UCSD-AML1 (cell line): Measurements from ENCODE around the gene EXOC3L2.
"Not testable (repeated sequence)": the region's sequence is repeated elsewhere in the genome, so short reads cannot be mapped to it uniquely, and the experiment has no call there.

ENCODE experiments used
- DNase-seq: peaks from one replicate; lab custom pipeline; 2025; ENCODE audit not compliant: unreplicated experiment; lab: John Stamatoyannopoulos, UW

The EXOC3L2 gene

GRCh38 chr19:45245334-45245787 is at the start of gene EXOC3L2:
TSS of gene EXOC3L2 (minus strand) at chr19:45245407. CDS start at chr19:45239045, 6,362 bp downstream.
- DNase-seq, result peak; percentile 77

DNA sequence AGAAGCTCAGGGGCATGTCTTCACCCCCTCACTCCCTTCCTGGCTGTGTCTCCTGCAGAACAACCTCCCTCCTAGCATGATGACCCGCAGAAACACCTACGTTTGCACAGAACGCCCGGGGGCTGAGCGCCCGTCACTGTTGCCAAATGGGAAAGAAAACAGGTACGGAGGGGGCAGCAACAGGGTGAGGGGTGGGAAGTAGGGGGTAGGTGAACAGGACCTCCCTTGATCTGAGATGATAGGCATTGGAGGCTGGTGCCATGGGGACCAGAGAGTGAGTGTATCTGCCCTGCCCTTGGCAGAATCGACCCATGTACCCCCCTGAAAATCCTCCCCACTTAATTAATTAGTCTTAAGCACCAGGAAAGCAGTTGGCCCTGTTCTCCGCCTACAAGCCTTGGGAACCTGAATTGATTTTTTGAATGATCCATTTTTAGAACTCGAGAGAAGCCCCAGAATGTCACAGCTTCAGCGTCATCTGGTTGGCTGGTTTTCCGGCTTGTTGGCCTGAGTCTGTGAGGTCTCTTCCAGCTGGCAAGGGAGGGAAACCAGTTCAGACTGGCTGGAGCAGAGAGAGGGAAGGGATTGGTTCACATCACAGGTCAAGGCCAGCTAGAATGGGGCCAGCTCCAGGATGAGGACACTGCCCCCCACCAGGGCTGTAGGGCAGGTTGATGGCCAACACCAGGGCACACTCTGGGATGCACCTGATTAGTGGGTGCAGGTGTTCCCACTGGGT is 49.3 kb upstream of the EXOC3L2 start:
- DNase-seq, result no peak

- no peak for DNase-seq
Measured at GRCh38 chr19:45293682-45294081, 48.5 kb upstream of the EXOC3L2 start.

GRCh38 chr19:45291834-45292233 is 46.6 kb upstream of the EXOC3L2 start:
- no peak for DNase-seq

DNA sequence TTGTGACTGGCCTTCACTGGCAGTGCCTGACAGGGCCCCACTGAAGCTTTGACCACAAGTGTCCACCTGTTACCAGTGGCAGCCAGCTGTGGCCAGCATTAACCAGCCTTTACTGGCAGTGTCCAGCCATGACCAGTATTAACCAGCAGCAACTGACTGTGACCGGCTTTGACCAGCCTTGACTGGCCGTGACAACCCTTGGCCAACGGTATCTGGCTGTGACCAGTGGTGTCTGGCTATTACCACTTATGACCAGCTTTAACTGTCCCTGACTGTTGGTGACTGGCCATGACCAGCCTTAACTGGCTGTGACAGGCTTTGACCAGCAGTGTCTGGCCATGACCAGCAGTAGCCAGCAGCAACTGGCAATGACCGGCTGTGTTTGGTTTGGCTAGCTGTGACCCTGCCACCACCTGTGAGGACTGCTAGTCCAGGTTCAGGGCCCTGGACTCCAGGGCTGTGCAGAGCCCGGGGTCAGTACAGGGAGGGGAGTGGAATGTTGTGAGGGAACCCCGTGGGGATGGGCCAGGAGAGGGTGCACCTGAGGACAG is 45.2 kb upstream of the EXOC3L2 start:
- DNase-seq, result no peak

DNA sequence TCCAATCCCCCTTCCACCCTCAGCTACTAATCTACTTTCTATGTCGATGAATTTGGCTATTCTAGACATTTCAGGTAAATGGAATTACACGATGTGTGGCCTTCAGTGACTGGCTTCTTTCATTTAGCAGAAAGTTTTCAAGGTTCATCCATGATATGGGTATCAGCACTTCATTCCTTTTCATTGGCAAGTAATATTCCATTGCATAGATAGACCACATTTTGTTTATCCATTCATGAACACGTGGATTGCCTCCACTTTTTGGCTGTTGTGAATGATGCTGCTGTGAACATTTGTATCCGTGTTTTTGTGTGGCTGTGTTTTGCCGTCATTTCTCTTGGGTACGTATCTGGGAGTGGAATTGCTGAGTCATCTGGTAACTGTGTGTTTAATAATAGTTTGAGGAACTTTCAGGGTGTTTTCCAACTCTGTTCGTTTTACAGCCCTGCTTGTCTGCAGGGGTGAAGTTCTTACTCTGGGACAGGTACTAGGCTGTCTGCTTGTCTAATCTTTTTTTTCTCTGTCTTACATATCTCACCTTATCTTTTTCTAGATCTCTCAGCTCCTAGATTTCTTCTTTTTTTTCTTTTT is 38.3 kb upstream of the EXOC3L2 start:
- no peak for DNase-seq

DNA sequence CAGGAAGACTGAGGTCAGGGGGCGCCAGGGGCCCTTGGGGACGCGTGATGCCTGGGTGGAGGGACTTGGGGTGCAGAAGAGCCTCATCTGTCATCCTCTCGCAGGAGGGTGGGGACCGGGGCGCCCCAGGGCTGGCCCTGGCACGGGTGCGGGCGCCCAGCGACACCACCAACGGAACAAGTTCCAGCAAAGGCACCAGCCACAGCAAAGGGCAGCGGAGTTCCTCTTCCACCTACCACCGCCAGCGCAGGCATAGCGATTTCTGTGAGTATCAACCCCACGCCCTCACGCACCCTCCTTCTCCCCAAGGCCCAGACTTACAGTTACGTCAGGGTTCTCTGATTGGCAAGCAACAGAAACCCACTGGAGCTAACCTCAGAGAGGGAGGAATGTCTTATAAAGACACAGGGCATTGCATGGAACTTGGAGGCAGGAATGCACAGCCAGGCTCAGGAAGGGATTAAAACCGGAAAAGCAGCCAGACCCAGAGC is 35.3 kb upstream of the EXOC3L2 start:
- no peak for DNase-seq

GRCh38 chr19:45279587-45280192 is 34.5 kb upstream of the EXOC3L2 start:
- DNase-seq, result no peak

- DNase-seq, result no peak
Measured at GRCh38 chr19:45278087-45278486, 32.9 kb upstream of the EXOC3L2 start.

GRCh38 chr19:45276284-45276687 is 31.1 kb upstream of the EXOC3L2 start:
- no peak for DNase-seq

DNA sequence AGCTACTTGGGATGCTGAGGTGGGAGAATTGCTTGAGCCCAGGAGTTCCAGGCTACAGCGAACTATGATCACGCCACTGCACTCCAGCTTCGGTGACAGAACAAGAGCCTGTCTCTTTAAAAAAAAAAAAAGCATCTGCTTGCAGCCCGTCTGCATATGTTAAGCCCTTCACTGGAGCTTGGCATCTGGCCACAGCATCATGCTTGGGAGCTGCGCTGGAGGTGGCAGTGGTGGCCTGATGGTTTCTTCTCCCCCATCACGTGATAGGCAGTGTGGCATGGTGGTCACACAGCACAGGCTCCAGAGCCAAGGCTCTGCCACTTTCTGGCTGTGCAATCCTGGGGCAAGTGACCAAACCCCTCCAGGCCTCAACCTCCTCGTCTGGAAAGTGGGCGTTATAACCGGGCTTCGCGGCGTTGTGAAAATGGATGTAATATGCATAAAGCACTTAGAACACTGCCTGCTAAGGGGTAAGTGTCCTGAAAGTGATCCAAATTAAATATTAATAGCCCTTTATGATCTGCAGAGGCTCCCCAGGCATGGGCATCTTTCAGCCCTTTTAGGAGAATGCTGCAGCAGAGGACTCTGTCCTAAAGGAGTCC is 30.3 kb upstream of the EXOC3L2 start:
- no peak for DNase-seq

GRCh38 chr19:45273521-45273855 is 28.3 kb upstream of the EXOC3L2 start:
- no peak for DNase-seq

GRCh38 chr19:45271735-45272108 is 26.5 kb upstream of the EXOC3L2 start:
- DNase-seq, result no peak

DNA sequence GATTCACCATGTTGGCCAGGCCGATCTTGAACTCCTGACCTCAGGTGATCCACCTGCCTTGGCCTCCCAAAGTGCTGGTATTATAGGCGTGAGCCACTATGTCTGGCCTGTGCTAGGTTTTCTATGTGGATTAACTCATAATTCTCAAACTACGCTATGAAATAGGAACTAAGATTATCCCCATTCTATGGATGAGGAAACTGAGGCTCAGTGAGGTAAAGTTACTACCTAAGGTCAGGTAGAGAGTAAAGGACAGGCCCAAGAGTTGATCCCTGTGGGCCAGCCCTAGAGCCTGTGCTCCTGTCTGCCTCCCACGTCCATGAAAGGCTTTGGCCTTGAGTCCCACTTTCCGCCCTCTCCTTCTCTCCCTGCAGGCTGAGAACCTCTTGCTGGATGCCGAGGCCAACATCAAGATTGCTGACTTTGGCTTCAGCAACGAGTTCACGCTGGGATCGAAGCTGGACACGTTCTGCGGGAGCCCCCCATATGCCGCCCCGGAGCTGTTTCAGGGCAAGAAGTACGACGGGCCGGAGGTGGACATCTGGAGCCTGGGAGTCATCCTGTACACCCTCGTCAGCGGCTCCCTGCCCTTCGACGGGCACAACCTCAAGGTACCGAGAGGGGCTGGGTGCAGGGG is 26.0 kb upstream of the EXOC3L2 start:
- DNase-seq, result no peak

- DNase-seq, result not testable (repeated sequence)
Measured at GRCh38 chr19:45269939-45270338, 24.7 kb upstream of the EXOC3L2 start.

GRCh38 chr19:45267296-45267695 is 22.1 kb upstream of the EXOC3L2 start:
- DNase-seq, result no peak

DNA sequence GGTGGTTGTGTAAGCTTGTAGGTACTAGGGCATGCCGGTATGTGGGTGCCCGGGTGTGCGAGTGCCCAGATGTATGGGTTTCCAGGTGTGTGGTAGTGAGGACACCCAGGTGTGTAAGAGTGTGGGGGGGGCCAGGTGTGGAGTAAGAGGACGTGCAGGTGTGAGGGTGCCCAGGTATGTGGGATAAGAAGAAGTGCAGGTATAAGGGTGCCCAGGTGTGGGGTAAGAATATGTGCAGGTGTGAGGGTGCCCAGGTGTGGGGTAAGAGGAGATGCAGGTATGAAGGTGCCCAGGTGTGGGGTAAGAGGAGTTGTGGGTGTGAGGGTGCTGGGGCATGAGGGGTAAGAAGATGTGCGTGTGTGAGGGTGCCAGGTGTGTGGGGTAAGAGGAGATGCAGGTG is 20.2 kb upstream of the EXOC3L2 start:
- no peak for DNase-seq

GRCh38 chr19:45264781-45265317 is 19.6 kb upstream of the EXOC3L2 start:
- no peak for DNase-seq

- no peak for DNase-seq
Measured at GRCh38 chr19:45263013-45263412, 17.8 kb upstream of the EXOC3L2 start.

DNA sequence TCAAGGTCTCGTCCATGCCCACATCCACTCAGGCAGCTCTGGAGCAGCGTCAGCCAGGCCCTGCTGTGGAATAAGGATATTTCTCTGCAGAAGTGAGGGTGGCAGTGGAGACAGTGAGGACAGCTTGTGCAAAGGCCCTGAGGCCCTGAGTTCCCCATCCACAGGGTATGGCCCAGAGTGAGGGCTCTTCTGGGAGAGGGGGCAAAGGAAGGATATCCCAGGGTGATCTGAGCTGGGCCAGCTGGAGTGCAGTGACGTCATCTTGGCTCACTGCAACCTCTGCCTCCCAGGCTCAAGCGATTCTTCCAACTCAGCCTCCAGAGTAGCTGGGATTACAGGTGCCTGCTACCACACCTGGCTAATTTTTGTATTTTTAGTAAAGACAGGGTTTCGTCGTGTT is 17.4 kb upstream of the EXOC3L2 start:
- DNase-seq, result no peak

DNA sequence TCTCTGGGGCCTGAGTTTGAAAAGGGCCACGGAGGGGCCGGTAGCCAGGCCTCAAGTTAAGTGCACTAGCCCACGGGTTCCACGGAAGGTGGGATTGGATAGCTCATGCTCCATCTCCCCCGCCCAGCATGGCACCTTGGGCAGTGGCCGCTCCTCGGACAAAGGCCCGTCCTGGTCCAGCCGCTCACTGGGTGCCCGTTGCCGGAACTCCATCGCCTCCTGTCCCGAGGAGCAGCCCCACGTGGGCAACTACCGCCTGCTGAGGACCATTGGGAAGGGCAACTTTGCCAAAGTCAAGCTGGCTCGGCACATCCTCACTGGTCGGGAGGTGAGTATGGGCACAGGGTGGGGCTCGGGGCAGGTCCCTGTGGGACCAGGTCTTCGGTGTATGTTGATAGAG is 13.7 kb upstream of the EXOC3L2 start:
- DNase-seq, result no peak
